ENCODE results near the gene VMP1.

VMP1 gene

GRCh38 chr17:59711936-59712335 is 4.5 kb downstream of the VMP1 start:
- no peak for DNase-seq (ENCODE audit: low spot score)

GRCh38 chr17:59712862-59713261 is 5.4 kb downstream of the VMP1 start:
- no peak for DNase-seq (ENCODE audit: low spot score)

GRCh38 chr17:59714255-59714654 is 6.8 kb downstream of the VMP1 start:
- no peak for DNase-seq (ENCODE audit: low spot score)

- DNase-seq (ENCODE audit: low spot score): no peak
These were observed 9.0 kb downstream of the VMP1 start for GRCh38 chr17:59716427-59716826.

- DNase-seq (ENCODE audit: low spot score): no peak
These were observed 12.1 kb downstream of the VMP1 start for GRCh38 chr17:59719526-59719925.

GRCh38 chr17:59722623-59723022 is 15.2 kb downstream of the VMP1 start:
- no peak for DNase-seq (ENCODE audit: low spot score)

- DNase-seq (ENCODE audit: low spot score): no peak
These were observed 15.6 kb downstream of the VMP1 start for GRCh38 chr17:59723041-59723440.

GRCh38 chr17:59723607-59724006 is 16.2 kb downstream of the VMP1 start:
- no peak for DNase-seq (ENCODE audit: low spot score)

- no peak for DNase-seq (ENCODE audit: low spot score)
These were observed 18.2 kb downstream of the VMP1 start for GRCh38 chr17:59725691-59726090.

GRCh38 chr17:59727817-59728533 is 20.5 kb downstream of the VMP1 start:
- no peak for DNase-seq (ENCODE audit: low spot score)

GRCh38 chr17:59730268-59730834 is 22.9 kb downstream of the VMP1 start:
- DNase-seq (ENCODE audit: low spot score): no peak

- no peak for DNase-seq (ENCODE audit: low spot score)
These were observed 26.2 kb downstream of the VMP1 start for GRCh38 chr17:59733697-59734096.

GRCh38 chr17:59734226-59734625 is 26.8 kb downstream of the VMP1 start:
- no peak for DNase-seq (ENCODE audit: low spot score)

- DNase-seq (ENCODE audit: low spot score): no peak
These were observed 29.9 kb downstream of the VMP1 start for GRCh38 chr17:59737324-59737723.

GRCh38 chr17:59743842-59744241 is 36.4 kb downstream of the VMP1 start:
- no peak for DNase-seq (ENCODE audit: low spot score)

- no peak for DNase-seq (ENCODE audit: low spot score)
These were observed 37.6 kb downstream of the VMP1 start for GRCh38 chr17:59745040-59745439.

- peak; percentile 26 for DNase-seq (ENCODE audit: low spot score)
These were observed 39.5 kb downstream of the VMP1 start for GRCh38 chr17:59746849-59747445.

GRCh38 chr17:59748591-59748990 is 41.1 kb downstream of the VMP1 start:
- DNase-seq (ENCODE audit: low spot score): no peak

- no peak for DNase-seq (ENCODE audit: low spot score)
These were observed 44.5 kb downstream of the VMP1 start for GRCh38 chr17:59751955-59752413.

- no peak for DNase-seq (ENCODE audit: low spot score)
These were observed 45.0 kb downstream of the VMP1 start for GRCh38 chr17:59752446-59752845.

- no peak for DNase-seq (ENCODE audit: low spot score)
These were observed 45.5 kb downstream of the VMP1 start for GRCh38 chr17:59752922-59753321.

GRCh38 chr17:59753522-59754467 is 46.3 kb downstream of the VMP1 start:
- peak; percentile 78 for DNase-seq (ENCODE audit: low spot score)
